ENCODE measurements around the gene CTBP2.

The CTBP2 gene

GRCh38 chr10:125132344-125132743 is 28.0 kb downstream of the CTBP2 start:
- no peak overlapping the region for H3K4me3 ChIP-seq (replicated peaks in 1 of 2; ENCODE audit: low read depth in 2 of 2, low read length in 2 of 2)
- no peak for TF ChIP-seq CTCF (IDR thresholded peaks at IDR 0.05; ENCODE audit: low read depth, low read length)
- no peak for DNase-seq (ENCODE audit: low read depth in 2 of 2)

- H3K4me3 ChIP-seq (replicated peaks in 1 of 2; ENCODE audit: low read depth in 2 of 2, low read length in 2 of 2): no peak overlapping the region
- no peak for TF ChIP-seq CTCF (IDR thresholded peaks at IDR 0.05; ENCODE audit: low read depth, low read length)
- DNase-seq (ENCODE audit: low read depth in 2 of 2): no peak
These were observed 29.4 kb downstream of the CTBP2 start for GRCh38 chr10:125130916-125131315.

GRCh38 chr10:125130260-125130659 is 30.1 kb downstream of the CTBP2 start:
- DNase-seq (ENCODE audit: low read depth in 2 of 2): no peak
- H3K4me3 ChIP-seq (replicated peaks in 1 of 2; ENCODE audit: low read depth in 2 of 2, low read length in 2 of 2): no peak overlapping the region
- TF ChIP-seq CTCF (IDR thresholded peaks at IDR 0.05; ENCODE audit: low read depth, low read length): no peak

- DNase-seq (ENCODE audit: low read depth in 2 of 2): no peak
- TF ChIP-seq CTCF (IDR thresholded peaks at IDR 0.05; ENCODE audit: low read depth, low read length): no peak
- no peak overlapping the region for H3K4me3 ChIP-seq (replicated peaks in 1 of 2; ENCODE audit: low read depth in 2 of 2, low read length in 2 of 2)
These were observed 31.3 kb downstream of the CTBP2 start for GRCh38 chr10:125129076-125129458.

- H3K4me3 ChIP-seq (replicated peaks in 1 of 2; ENCODE audit: low read depth in 2 of 2, low read length in 2 of 2): no peak overlapping the region
- TF ChIP-seq CTCF (IDR thresholded peaks at IDR 0.05; ENCODE audit: low read depth, low read length): no peak
- peak in 1 of 2 donors; percentile 55 for DNase-seq (ENCODE audit: low read depth in 2 of 2)
These were observed 31.8 kb downstream of the CTBP2 start for GRCh38 chr10:125128397-125129075.

- TF ChIP-seq CTCF (IDR thresholded peaks at IDR 0.05; ENCODE audit: low read depth, low read length): no peak
- DNase-seq (ENCODE audit: low read depth in 2 of 2): no peak
These were observed 32.4 kb downstream of the CTBP2 start for GRCh38 chr10:125127986-125128385.

GRCh38 chr10:125127110-125127509 is 33.3 kb downstream of the CTBP2 start:
- no peak for TF ChIP-seq CTCF (IDR thresholded peaks at IDR 0.05; ENCODE audit: low read depth, low read length)
- no peak for DNase-seq (ENCODE audit: low read depth in 2 of 2)

More at GRCh38 chr10:125127986-125128385, 32.4 kb downstream of the CTBP2 start:
- H3K4me3 ChIP-seq (replicated peaks in 1 of 2; ENCODE audit: low read depth in 2 of 2, low read length in 2 of 2): no peak overlapping the region

More at GRCh38 chr10:125127110-125127509, 33.3 kb downstream of the CTBP2 start:
- no peak overlapping the region for H3K4me3 ChIP-seq (replicated peaks in 1 of 2; ENCODE audit: low read depth in 2 of 2, low read length in 2 of 2)
